ENCODE data around the gene TMEM51. TPM values are rescaled to one million over a fixed set of nuclear protein-coding genes. Genes with fewer than 3 reads are reported as not detected.

TMEM51 gene
- total and polyA plus RNA-seq, 10 of the 15 experiments (the other 5 are each of a cell fraction or from before 2014, with no cell fraction given), result 0.55 to 4.8 (median 3.1) TPM

DNA sequence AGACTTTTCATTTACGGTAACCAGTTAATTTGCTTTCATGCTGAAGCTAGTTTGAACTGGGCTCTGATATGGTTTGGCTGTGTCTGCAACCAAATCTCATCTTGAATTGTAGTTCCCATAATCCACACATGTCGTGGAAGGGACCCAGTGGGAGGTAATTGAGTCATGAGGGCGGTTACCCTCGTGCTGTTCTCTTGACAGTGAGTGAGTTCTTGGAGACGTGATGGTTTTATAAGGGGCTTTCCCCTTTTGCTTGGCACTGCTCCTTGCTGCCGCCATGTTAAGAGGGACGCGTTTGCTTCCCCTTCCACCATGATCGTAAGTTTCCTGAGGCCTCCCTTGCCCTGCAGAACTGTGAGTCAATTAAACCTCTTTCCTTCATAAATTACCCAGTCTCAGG lies 83.2 kb downstream of the TMEM51 start:
- intact Hi-C loops (cut with micrococcal nuclease; ENCODE audit: unreplicated experiment) (no loop called here), in situ Hi-C loops (cut with MboI) (no loop called here)
- H3K27ac ChIP-seq (ENCODE audit: control insufficient read depth, insufficient read depth), result no peak overlapping the region
- ChIA-PET POLR2A (interaction anchor here (3.1 kb wide), 1 partner anchor 11 kb away, joined by 18 read pairs; the partner anchor contains the start of gene FHAD1), SMC1A (ENCODE audit: uncharacterized antibody, unreplicated experiment) (interaction anchor here (1.6 to 2.6 kb wide), 2 partner anchors 12 to 25 kb away, joined by 5 to 11 read pairs; no protein-coding TSS in a partner anchor), RAD21 (ENCODE audit: unreplicated experiment) (no interaction called here), CTCF (interaction anchor here (0.8 to 1.5 kb wide), 2 partner anchors 34 to 108 kb away, joined by 3 to 4 read pairs; no protein-coding TSS in a partner anchor)
- no peak for FAIRE-seq
- WGBS (ENCODE audit: insufficient coverage, insufficient replicate concordance, low lambda C conversion rate, missing lambda C conversion rate), result 58% methylated on average over 9 of the region's 9 CpGs
- no peaks in the 10 kb centered on the region for H3K79me2 ChIP-seq (ENCODE audit: control insufficient read depth, insufficient read depth, low read length)
- H3K9ac ChIP-seq (ENCODE audit: control insufficient read depth, insufficient read depth, low read length), result no peak overlapping the region
- H4K20me1 ChIP-seq (ENCODE audit: control insufficient read depth, insufficient read depth), result no peaks in the 10 kb centered on the region
- no peaks in the 10 kb centered on the region for H3K36me3 ChIP-seq (ENCODE audit: control insufficient read depth in 2 of 2, insufficient read depth in 2 of 2, low read length in 1 of 2)
- no peak for TF ChIP-seq PBX3 (IDR thresholded peaks at IDR 0.05; ENCODE audit: insufficient replicate concordance, low read depth, low read length)
- no peak for TF ChIP-seq ZNF622 (IDR thresholded peaks at IDR 0.05)
- TF ChIP-seq TCF7 (IDR thresholded peaks at IDR 0.05; ENCODE audit: borderline replicate concordance), result no peak
- TF ChIP-seq SPI1 (IDR thresholded peaks at IDR 0.05; ENCODE audit: borderline replicate concordance, insufficient read depth, low read depth, low read length), result no peak
- TF ChIP-seq, protein P1, sequence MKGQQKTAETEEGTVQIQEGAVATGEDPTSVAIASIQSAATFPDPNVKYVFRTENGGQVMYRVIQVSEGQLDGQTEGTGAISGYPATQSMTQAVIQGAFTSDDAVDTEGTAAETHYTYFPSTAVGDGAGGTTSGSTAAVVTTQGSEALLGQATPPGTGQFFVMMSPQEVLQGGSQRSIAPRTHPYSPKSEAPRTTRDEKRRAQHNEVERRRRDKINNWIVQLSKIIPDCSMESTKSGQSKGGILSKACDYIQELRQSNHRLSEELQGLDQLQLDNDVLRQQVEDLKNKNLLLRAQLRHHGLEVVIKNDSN (IDR thresholded peaks at IDR 0.05; ENCODE audit: borderline replicate concordance, extremely low read length, insufficient read depth, low read depth, low read length), result no peak
- H3K4me1 ChIP-seq (ENCODE audit: control insufficient read depth, insufficient read depth, low read length), result peaks cover 7% of the 10 kb centered on the region
- no TSS peak for BruUV-seq (replicated peaks)
- H2AFZ ChIP-seq (ENCODE audit: control insufficient read depth, low read depth, low read length), result no peak overlapping the region
- DNase-seq (ENCODE audit: low read depth, low spot score), result no peak
- no peak overlapping the region for H3K4me3 ChIP-seq
- no peak overlapping the region for H3K4me2 ChIP-seq (ENCODE audit: control insufficient read depth, insufficient read depth)
- H3K9me3 ChIP-seq (replicated peaks; ENCODE audit: control insufficient read depth, insufficient read depth, low read length), result no peaks in the 10 kb centered on the region; the same call in 2 of the 3 replicates
- no peaks in the 10 kb centered on the region for H3K27me3 ChIP-seq (replicated peaks in 1 of 2; ENCODE audit: control insufficient read depth in 2 of 2, insufficient read depth in 2 of 2, low read length in 1 of 2)
- no peak for ATAC-seq

Measured in GM12878 (cell line).